ENCODE measurements around the gene PPP3CA.

Gene PPP3CA

DNA sequence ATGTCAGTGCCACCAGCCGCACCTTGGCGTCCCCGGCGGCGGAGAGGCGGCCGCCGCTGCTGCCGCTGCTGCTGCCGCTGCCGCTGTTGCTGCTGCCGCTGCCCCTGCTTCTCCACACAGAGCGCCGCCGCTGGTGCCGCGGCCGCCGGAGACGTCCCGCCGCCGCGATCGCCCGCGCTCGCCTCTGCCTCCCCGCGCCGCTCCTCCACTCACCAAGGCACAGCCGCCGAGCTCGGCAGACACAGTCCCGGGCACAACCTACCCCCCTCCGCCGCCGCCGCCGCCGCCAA is at the start of gene PPP3CA:
PPP3CA (minus strand) TSS at position 260 of the 290 bp plus-strand sequence.
- no peak for DNase-seq

DNA sequence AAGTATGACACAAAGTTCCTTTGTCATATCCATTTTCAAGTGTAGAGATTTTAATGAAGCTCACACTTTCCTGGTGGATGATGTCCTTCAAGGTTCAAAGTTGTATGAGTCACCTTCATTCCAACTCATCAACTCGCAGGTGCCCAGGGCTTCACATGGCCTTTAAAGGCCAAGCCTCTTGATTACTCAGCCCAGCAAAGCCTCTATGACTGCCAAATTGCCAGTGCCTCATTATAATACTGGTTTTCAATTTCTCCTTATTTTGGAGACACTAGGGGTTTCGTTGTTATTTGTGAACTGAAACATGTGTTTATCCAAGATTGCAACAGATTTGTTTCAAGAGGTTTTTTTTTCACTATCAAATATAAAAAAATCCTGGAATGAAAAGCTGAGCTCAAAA is 45.9 kb upstream of the PPP3CA start:
- no peak for DNase-seq

DNA sequence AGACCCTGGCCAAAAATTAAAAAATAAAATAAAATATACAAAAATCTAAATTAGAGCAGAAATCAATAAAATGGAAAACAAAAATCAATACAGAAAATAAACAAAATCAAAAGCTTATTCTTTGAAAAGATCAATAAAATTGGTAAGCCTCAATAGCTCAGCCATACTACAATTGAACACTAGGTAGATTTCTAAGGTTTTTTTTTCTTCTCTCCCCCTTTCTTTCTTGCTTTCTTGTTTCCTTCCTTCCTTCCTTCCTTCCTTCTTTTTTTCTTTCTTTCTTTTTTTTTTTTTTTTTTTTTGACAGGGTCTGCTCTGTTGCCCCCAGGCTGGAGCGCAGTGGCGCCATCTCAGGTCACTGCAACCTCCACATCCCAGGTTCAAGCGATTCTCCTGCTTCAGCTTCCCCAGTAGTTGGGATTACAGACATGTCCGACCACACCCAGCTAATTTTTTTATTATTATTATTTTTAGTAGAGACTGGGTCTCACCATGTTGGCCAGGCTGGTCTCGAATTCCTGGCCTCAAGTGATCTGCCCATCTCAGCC is 23.4 kb upstream of the PPP3CA start:
- DNase-seq, result no peak

DNA sequence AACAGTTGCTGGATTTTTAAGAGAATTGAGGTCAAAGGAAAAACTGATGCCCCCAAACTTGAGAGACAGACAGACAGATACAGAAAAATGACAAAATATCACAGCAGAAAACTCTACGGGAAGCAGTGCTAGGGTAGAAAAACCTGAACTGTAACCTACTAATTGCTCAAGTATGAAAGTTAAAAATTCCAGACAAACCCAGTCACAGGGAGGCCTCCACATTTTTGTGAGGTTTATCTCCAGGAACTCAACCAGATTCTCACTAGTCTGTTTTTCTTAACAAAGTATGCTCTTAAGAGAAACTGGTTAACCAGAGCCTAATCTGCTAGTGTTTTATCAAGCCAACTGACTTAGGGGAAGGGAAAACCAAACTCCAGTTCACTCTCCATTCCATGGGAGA is 19.9 kb upstream of the PPP3CA start:
- DNase-seq, result no peak

DNA sequence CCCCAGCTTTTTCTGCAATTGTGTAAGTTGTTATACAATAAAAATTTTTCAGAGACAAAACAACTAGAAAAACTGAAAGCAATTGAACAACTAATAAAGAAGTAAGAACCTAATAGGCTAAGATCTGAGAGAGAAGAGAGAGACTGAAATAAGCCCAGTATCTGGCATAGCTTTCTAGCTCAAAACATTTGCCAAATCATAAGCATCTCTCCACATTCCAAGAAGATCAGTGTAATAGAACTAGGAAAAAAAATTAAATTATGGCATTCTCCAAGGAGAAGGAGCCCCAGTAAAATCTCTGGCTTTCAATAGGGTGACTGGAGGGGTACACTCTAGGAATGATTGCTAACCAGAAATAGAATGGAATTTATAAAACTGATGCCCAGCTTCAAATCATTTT is 19.0 kb upstream of the PPP3CA start:
- no peak for DNase-seq

DNA sequence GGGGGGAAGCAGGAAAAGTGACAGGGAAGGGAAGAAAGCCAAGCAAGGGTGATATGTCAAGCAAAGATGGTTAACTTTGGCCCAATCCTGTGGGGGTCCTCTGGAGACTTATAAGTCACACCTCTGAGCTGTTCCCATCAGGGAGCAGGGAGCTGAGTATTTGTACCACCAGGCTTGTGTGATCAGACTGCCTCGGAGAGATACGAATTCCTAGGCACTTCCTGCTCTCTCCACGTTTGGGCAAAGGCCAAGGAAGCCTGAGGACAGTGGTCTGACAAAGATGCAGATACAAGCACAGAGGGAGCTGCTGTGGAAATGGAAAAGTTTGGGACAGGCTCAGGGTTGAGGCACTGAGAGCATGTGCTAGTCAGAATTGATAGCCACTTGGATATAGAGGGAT is 10.4 kb upstream of the PPP3CA start:
- no peak for DNase-seq

DNA sequence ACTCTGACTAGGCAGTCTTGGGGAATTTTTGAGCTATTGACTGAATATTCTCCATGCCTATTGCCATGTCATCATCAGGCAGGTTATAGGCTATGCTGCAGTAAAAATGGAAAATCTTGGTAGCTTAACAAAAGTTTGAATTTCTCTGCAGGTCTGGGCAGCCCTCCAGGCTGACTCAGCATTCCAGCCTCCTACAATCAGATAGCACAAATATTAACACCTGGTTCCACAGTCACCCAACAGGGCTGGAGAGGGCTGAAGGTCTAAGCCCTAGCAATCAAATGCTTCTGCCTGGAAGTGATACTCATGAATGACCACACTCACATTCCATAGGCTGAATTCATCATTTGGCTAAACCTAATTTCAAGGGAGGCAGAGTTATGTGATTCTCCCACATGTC is 9.6 kb upstream of the PPP3CA start:
- no peak for DNase-seq

DNA sequence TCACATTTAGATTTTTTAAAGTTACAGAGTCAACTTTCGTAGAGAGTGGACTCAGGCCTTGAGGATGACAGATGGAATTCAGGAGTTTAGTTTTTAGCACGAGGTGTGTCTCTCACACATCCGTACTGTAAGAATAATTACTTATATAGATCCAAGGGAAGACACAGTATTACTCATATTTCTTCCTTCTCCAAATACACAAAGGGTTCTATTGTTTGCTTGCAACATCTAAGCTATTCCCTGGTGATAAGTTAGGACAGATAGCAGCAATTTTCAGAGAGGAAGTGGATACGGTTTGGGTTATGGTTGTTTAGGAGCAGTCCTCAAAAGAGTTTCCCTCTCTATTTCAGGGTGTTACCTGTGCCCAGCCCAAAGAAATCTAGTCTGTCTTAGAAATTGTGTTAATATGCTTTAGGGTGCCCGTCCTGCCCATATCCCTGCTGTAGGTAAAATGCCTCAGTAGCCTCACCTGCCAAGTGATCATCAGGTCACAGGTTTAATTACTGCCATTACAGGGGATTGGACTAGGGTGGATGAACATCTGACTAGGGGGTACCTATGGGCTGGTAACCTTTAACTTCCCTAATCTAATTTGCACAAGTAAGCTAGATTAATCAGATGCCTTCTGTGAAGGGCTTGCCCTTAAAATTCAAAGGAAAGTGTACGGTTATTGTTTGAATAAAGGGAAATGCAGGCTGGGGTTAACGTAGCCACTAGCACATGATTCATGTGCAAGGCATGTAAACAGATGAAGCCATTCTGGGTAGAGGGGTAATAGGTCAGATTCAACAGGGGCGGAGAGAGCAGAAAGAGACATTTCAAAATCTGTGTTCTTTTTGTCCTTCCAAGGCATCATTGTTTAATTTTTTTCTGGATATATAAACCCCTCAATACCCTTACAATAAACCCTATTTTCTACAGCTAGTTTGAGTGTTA is 8.7 kb upstream of the PPP3CA start:
- no peak for DNase-seq

DNA sequence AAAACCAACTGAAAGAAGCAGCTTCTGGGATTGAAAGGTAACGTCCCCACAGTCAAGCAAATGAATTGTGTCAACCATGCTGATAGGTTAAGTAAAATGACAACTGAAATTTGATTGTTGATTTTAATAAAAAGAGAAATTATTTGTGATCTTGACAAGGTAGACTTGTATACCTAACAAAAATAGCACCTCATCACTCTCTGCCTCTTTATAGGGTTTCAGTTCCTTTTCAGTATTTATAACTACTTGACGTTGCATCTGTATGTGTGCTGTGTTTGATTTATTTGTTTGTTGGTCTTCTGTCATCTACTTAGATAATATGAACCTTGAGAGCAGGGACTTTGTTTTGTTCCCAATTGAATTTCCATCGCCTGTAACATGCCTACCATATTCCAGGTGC is 7.9 kb upstream of the PPP3CA start:
- no peak for DNase-seq

DNA sequence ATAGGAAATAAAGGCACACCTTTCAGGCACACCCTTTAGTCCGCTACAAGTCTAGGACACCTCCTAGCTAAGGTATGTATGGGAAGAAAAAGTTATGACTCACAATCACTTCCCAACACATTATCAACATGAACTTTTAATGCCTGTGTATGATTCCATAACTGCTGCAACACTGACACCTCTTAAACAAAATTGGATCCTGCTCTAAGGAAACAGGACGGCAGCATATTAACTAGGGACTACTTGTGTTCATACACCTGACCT is 2.4 kb upstream of the PPP3CA start:
- no peak for DNase-seq

DNA sequence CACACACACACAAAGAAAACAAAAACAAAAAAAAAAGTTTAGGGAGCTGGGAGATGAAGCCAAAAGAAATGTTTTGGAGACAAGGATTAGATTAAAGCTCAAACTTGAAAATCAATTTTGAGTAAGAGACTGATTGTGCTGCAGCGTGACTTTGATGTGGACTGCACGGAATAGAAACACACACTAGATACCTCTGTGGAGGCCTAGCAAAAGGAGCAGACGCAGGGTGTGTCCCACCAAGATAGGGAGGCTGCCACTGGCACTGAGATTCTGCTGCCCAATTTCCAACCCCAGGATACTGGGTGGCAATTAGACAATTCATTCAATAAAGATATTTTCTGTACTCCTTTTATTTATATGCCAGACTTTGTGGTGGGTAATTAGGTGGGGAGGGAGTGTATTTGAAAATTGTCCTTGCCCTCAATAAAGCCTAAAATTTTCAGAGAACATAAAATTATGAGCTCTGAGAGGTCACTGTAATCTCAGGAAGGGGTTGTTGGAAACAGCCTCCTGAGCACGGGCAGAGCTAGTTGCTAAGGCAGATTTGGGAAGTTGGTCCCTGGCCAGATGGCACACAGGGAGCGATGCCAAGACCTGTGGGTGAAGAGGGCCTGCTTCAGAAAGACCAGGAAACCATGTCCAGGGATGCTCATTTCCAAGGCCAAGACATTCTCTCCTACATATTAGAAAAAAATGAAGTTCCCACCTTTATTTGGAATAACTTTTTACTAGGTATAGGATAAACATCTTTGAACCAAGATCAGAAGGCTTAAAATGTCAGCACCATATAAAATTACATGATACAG is 1.9 kb upstream of the PPP3CA start:
- no peak for DNase-seq

DNA sequence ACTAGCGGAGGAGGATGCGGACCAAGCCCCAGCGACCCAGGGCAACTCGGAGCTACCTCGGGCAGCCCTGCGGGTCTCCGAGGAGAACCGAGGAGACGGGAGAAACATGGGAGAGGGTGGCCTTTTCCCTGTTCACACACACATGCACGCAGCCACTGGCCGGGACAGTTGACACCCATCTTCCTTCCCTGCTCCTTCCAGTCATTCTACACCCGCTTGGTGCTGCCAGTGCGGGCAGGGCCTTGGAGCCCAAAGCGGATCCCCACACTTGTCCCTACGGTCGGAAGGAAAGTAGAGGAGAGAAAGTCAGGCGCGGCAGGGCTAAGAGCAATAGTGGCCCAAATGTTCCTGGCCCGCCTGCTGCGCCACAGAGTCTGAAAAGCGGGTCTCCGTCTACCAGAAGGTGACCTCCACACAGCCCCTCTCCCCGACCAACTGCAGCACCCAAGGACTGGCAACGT is 1.1 kb upstream of the PPP3CA start:
- DNase-seq, result no peak

DNA sequence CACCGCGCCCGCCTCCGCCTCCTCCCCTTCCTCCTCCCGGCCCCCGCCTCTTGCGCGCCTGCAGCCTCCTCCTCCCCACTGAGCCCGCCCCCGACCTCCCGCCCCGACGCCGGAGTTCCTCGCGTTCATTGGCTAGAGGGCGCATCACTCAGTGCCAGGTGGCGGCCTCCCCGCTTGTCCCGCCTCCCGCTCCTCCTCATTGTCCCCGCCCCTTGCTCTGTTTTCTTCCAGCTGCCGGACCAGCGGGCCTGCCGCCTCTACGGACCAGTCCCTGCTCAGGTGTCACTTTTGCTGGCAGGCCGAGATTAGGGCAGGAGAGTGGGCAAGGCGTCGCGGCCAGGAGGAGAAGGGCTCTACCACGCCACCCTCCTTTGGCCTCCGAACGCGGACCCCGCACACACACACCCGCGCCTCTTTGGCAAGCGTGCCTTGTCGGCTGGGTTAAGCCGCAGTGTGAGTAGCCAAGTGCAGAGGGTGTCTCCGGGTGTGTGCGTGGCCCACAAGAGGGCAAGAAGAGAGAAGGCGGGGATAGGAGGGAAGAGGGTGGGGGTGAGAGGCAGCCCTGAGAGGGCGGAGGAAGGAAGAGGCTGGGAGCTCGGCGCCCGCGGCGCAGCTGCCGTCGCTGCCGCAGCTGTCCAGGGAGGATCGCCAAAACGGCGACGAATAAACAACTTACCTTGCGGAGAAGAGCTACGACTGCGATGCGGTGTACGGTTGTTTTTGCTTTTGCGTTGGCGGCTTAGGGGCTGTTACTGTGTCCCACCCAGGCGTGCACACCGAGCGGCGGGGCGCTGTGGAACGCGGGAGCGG is 436 bp upstream of the PPP3CA start:
- peak; percentile 98 to 99 for DNase-seq

DNA sequence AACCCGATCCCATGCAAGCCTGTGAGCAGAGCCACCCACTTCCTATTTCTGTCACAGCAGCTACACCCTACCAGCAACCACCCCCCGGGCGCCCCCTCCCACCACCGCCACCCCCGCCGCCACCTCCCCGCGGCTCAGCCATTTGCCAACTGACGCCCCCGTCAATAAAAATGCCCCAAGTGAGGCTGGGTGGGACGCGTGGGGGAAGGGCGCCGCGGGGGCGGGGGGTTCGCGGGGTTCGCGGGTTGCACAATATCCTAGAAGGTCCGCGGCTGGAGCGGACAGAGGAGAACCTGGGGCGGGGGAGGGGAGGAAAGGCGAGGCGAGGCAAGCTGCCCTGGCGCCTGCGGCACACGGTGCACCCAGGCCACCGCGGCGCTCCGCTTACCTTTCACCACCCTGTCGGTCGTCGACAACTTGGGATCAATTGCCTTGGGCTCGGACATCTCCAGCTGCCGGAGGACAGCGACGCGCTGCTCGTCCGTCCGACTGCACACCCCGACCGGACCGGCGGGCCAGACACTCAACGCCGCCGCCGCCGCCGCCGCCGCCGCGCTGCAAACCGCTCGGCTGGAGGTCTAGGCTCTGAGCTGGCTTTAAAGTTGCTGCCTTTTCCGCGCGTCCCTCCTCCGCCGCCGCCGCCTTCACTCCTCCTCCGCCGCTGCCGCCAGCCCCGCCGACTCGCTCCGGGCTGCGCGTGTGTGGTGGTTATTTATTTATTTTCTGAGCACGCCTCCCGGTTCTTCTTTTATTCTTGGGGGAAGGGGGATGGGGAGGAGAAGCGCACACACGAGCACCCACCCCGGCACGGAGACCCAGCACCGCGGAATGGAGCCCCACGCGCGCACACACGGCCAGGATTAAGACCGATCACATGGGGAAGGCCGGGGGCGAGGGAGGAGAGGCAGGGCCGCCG is 717 bp downstream of the PPP3CA start:
- peak in 1 of 2 donors; percentile 55 for DNase-seq

DNA sequence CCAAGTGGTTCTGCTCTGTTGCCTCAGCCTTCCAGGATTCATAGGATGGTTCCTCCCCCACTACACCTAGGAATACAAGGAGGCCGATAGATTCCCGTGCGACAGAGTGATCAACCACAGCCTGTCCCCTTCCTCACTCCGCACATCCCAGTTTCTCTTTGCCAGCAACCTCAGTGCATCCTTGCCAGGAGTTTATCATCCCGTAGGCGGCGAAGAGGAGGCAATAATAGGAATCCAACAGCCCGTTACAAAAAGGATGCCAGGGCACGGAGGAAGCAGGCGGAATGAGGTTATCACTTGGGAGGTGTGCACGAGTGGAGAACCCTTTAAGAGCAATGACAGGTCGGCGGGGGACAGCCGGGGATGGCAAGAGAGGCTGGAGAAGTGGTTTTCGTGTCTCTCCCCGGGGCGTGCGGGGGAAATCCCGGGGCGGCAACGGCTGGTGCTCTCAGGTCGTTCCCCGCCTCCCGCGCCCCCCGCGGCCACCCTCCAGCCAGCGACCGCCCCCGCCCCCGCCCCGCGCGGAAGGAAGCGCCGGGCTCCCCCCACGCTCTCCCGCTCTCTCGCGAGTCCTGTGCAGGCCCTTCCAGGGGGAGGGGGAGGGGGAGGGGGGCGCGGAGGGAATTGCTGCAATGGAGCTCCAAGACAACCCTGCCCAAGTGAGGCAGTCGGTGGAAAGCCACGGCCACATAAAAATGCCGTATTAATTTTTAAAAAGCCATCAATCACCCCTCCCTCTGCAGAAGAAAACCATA is 1.6 kb downstream of the PPP3CA start:
- DNase-seq, result peak; percentile 77 to 79

DNA sequence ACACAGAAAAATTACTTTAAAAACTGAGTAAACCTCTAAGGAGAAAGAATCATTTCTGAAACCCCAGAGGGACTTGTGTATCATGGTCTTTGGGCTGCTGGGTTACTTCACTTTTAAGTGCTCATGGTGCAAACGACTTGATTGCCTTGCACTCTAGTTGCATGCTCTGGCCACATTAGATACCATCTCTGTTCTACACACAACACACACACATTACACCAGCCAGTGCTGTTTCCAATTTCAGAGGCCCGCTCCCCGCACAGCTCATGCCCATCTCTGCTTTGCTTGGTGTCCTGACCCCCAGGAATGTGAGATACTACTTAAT is 2.1 kb downstream of the PPP3CA start:
- DNase-seq, result peak in 1 of 2 donors; percentile 17

DNA sequence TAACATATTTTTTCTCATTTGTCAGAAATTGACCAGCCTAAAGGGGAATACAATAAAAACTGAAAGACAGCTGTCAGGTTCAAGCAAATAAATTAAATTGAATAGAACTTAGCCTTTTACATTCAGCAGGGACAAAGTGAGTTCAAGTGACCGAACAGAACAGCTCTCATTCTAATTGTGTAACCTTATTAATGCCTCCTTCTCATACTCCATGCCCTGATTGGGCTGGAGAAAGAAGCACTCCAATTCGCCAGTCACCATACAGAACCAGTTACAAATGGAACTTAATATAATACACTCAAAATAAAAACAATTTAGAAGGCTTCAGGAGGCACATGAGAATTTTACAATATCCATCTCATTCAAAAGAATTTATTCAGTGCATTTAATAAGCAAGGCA is 8.0 kb downstream of the PPP3CA start:
- DNase-seq, result no peak

DNA sequence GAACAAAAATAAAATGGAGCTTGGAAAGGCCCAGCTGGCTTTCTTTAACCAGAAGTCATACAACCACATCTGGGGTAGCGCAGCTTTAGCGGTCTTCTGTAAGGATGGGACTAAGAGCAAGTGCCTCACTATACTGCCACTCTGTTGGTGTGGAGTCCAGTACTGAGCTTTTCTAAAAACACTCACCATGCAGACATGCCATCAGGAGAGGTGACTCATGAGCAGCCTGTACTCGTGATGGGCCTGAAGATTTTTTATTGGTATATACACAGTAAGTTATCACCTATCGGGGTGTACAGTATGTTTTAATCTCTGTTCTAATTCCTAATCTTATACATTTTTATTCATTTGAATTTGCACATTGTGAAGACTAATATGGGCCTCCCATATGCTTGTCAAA is 9.6 kb downstream of the PPP3CA start:
- DNase-seq, result no peak

DNA sequence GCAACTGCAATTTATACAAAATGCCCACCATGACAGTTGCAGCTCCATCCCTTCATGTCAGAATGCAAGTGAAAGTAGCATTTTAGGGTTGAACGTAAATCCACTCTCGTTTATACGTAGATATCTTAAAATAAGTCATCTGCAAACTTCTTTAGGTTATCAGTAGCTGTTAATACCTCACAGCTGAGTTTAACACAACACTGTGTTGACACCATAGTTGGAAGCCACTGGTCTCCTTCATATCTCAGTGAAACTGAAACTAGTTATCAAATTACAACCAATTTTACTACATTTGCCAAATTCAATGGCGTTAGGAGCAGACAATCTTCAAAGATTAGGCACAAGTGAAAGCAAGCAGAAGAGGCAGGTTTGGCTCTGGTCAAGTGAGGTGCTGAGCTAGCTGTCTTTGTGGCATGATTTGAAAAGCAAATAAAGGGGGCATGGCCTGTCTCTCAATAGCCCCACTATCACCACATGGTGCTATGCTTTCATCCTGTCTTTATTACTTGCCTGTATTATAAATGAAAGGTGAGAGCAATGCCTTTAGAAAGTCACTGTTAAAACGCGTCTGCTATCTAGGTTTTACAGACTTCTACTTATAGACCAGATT is 12.3 kb downstream of the PPP3CA start:
- DNase-seq, result peak in 1 of 2 donors; percentile 8

DNA sequence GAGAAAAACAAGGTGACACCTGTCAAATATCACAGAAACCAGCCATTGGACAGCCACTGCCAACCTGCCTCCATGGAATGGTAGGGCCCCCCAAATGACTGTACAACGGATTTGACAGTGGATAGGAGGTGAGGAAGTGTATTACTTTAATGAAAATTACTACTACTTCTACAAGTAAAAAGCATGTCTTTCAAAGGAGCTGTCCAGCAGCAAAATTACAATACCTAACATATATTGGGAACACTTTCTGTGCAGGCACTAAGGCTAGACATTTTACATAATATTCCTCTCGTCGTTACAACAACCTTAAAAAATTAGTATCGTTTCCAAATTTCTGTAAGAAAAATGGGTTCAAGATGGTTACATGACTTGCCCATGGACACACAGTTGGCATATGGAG is 14.9 kb downstream of the PPP3CA start:
- DNase-seq, result no peak

DNA sequence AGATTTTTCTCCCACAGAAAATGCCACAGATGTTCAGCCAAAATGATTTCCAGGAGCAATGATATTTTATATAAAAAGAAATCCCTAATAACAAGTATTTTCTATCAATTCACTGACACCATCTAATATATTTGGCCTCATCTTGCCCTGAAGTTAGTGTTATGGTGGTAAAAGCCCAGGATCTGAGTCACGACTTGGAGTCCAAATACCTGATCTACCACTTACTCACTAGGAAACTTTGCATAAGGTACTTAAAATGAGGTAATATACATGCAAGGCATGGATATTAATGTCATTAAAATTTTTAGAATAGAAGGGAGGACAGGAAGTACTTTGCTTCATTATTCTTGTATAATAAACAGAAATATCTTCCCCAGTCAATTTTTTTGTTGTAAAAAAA is 16.3 kb downstream of the PPP3CA start:
- DNase-seq, result no peak
